K562 (cell line): ENCODE measurements around the gene RACK1. TPM values are rescaled to one million over a fixed set of nuclear protein-coding genes. Genes with fewer than 3 reads are reported as not detected.

Experiments used
- ATF2 ChIP-seq: sonication (generic); formaldehyde crosslinking; IDR thresholded peaks from 2 replicates; pipeline ENCODE4 v1.8.1; 2022; ENCODE audit warnings: missing genetic modification reagents
- CBX8 ChIP-seq: fragments of 200-600 bp; sonication (generic); IDR thresholded peaks from 2 replicates; pipeline ENCODE4 v1.6.1; 2012; ENCODE audit warnings: borderline replicate concordance, mixed run types, low read depth, mild to moderate bottlenecking, moderate library complexity, mixed read lengths, low read length, control low read depth, inconsistent platforms; ENCODE audit not compliant: poor library complexity, severe bottlenecking; ENCODE audit errors: extremely low read depth
- CHD1 ChIP-seq: fragments of 200-600 bp; sonication (generic); IDR thresholded peaks from one replicate; pipeline ENCODE4 v1.6.1; 2012; ENCODE audit warnings: mild to moderate bottlenecking, moderate library complexity, low read length, inconsistent platforms
- FOXA1 ChIP-seq: fragments of 450-650 bp; IDR thresholded peaks from 2 replicates; pipeline ENCODE4 v1.6.1; 2016; ENCODE audit warnings: mild to moderate bottlenecking, borderline replicate concordance
- FOXP1 ChIP-seq: sonication (generic); formaldehyde crosslinking; IDR thresholded peaks from 2 replicates; pipeline ENCODE4 v1.8.0; 2022; ENCODE audit warnings: mild to moderate bottlenecking, missing genetic modification reagents
- HDAC3 ChIP-seq: fragments of 450-650 bp; IDR thresholded peaks from 2 replicates; pipeline ENCODE4 v1.6.1; 2018; ENCODE audit warnings: borderline replicate concordance, mild to moderate bottlenecking, moderate library complexity; ENCODE audit not compliant: partially characterized antibody
- LARP7 ChIP-seq: fragments of 450-650 bp; IDR thresholded peaks from 2 replicates; pipeline ENCODE4 v1.6.1; 2016
- MAFG ChIP-seq: fragments of 450-650 bp; conservative IDR thresholded peaks from 2 replicates; pipeline ENCODE4 v1.6.1; 2016; ENCODE audit warnings: missing genetic modification characterization, missing compliant biosample characterization
- MIER1 ChIP-seq: fragments of 450-650 bp; IDR thresholded peaks from 2 replicates; pipeline ENCODE4 v1.6.1; 2016; ENCODE audit warnings: antibody characterized with exemption, mild to moderate bottlenecking, low read depth
- NCOA1 ChIP-seq: fragments of 450-650 bp; IDR thresholded peaks from 2 replicates; pipeline ENCODE4 v1.6.1; 2016; ENCODE audit warnings: low read depth
- RBM22 ChIP-seq: fragments of 200-400 bp; formaldehyde crosslinking; IDR thresholded peaks from 2 replicates; pipeline ENCODE4 v1.6.1; 2018; ENCODE audit warnings: low read length, low read depth; ENCODE audit not compliant: poor library complexity, severe bottlenecking
- RBM39 ChIP-seq: fragments of 200-400 bp; formaldehyde crosslinking; optimal IDR thresholded peaks from 2 replicates; pipeline ENCODE3; 2018; ENCODE audit warnings: low read depth, low read length
- SIRT6 ChIP-seq: IDR thresholded peaks from one replicate; pipeline ENCODE4 v1.6.1; 2012; ENCODE audit warnings: low read depth, mild to moderate bottlenecking, control low read depth, inconsistent platforms, low read length, moderate library complexity
- WHSC1 ChIP-seq: IDR thresholded peaks from one replicate; pipeline ENCODE4 v1.6.1; 2012; ENCODE audit warnings: low read length, control low read depth, inconsistent platforms
- ZC3H4 ChIP-seq: sonication (generic); formaldehyde crosslinking; IDR thresholded peaks from 2 replicates; pipeline ENCODE4 v1.9.0; 2021; ENCODE audit warnings: missing genetic modification reagents, borderline replicate concordance
- ZNF253 ChIP-seq: fragments of 250-450 bp; sonication (Bioruptor Pico); conservative IDR thresholded peaks from 2 replicates; pipeline ENCODE4 v1.6.1; 2021; ENCODE audit warnings: mild to moderate bottlenecking
- ZNF324 ChIP-seq: fragments of 250-450 bp; sonication (Bioruptor Pico); IDR thresholded peaks from 2 replicates; pipeline ENCODE4 v1.4.0; 2020; ENCODE audit warnings: mild to moderate bottlenecking
- ZNF511 ChIP-seq: sonication (generic); formaldehyde crosslinking; IDR thresholded peaks from 2 replicates; pipeline ENCODE4 v1.8.0; 2022; ENCODE audit warnings: mild to moderate bottlenecking, missing genetic modification reagents
- ZNF57 ChIP-seq: fragments of 450-650 bp; formaldehyde crosslinking; IDR thresholded peaks from 2 replicates; pipeline ENCODE4 v1.4.0; 2020; ENCODE audit warnings: mild to moderate bottlenecking, moderate library complexity
- polyA plus RNA-seq, 8 experiments: library from polyadenylated mRNA; depleted of rRNA in 4 of 8; stranded (reverse) in 5 of 8; unstranded in 3 of 8; fragments of >200 nt; fragmentation: Nextera tagmentation in 2 of 8; fragmentation: Illumina TruSeq in 1 of 8; extraction: Ambion mirVana in 2 of 8; extraction: Trizol in 1 of 8; gene quantifications; 2 replicates each; pipeline versions ENCODE4 v1.2.1 to v1.2.3, GENCODE V29; 2011 to 2014; ENCODE audit warnings: inconsistent platforms in 1 of 8, missing spikeins in 1 of 8
- total RNA-seq, 7 experiments: library from RNA; depleted of rRNA in 6 of 7; stranded (reverse); fragments of >200 nt in 6 of 7; fragmentation: Illumina TruSeq in 2 of 7; extraction: Trizol in 2 of 7; gene quantifications; 2 replicates each; pipeline versions ENCODE4 v1.2.1 to v1.2.3, GENCODE V29; 2011 to 2021; ENCODE audit warnings: low replicate concordance in 1 of 7
- TF ChIP-seq, protein P1 (sequence below): fragments of 450-650 bp; IDR thresholded peaks from 2 replicates; pipeline ENCODE4 v1.6.1; 2017; ENCODE audit warnings: mild to moderate bottlenecking, moderate library complexity
- TF ChIP-seq, protein P2 (sequence below): fragments of 450-650 bp; formaldehyde crosslinking; IDR thresholded peaks from 2 replicates; pipeline ENCODE4 v1.4.0; 2020; ENCODE audit warnings: mild to moderate bottlenecking
- TF ChIP-seq, protein P3 (sequence below): fragments of 200-800 bp; sonication (Bioruptor generic); IDR thresholded peaks from 2 replicates; pipeline ENCODE4 v1.6.1; 2017; ENCODE audit warnings: missing genetic modification characterization, missing compliant biosample characterization
- TF ChIP-seq, protein P4 (sequence below): sonication (generic); formaldehyde crosslinking; IDR thresholded peaks from 2 replicates; pipeline ENCODE4 v1.9.0; 2022; ENCODE audit warnings: mild to moderate bottlenecking, missing genetic modification reagents

The RACK1 gene
- total and polyA plus RNA-seq, 9 of the 15 experiments (the other 6 are each of a cell fraction or from before 2014, with no cell fraction given), result 2,303 to 5,311 (median 3,833) TPM

- TF ChIP-seq ATF2 (CRISPR knock-in tag) (no peak), ZC3H4 (0 out of 2 replicates have a peak, but pooled peaks have one; percentile 72), MAFG (tag) (no peak), ZNF253 (CRISPR knock-in tag) (no peak), CBX8 (no peak), CHD1 (peak; percentile 94), WHSC1 (no peak), HDAC3 (no peak), FOXP1 (CRISPR knock-in tag) (0 out of 2 replicates have a peak, but pooled peaks have one; percentile 29), SIRT6 (no peak), ZNF324 (CRISPR knock-in tag) (no peak), ZNF511 (CRISPR knock-in tag) (no peak), MIER1 (no peak), LARP7 (no peak), ZNF57 (CRISPR knock-in tag) (no peak), RBM22 (peak; percentile 78), RBM39 (peak; percentile 26), FOXA1 (no peak), NCOA1 (no peak)
- TF ChIP-seq, protein P1, sequence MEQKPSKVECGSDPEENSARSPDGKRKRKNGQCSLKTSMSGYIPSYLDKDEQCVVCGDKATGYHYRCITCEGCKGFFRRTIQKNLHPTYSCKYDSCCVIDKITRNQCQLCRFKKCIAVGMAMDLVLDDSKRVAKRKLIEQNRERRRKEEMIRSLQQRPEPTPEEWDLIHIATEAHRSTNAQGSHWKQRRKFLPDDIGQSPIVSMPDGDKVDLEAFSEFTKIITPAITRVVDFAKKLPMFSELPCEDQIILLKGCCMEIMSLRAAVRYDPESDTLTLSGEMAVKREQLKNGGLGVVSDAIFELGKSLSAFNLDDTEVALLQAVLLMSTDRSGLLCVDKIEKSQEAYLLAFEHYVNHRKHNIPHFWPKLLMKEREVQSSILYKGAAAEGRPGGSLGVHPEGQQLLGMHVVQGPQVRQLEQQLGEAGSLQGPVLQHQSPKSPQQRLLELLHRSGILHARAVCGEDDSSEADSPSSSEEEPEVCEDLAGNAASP, result no peak
- TF ChIP-seq, protein P2, sequence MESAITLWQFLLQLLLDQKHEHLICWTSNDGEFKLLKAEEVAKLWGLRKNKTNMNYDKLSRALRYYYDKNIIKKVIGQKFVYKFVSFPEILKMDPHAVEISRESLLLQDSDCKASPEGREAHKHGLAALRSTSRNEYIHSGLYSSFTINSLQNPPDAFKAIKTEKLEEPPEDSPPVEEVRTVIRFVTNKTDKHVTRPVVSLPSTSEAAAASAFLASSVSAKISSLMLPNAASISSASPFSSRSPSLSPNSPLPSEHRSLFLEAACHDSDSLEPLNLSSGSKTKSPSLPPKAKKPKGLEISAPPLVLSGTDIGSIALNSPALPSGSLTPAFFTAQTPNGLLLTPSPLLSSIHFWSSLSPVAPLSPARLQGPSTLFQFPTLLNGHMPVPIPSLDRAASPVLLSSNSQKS, result no peak
- TF ChIP-seq, protein P3, sequence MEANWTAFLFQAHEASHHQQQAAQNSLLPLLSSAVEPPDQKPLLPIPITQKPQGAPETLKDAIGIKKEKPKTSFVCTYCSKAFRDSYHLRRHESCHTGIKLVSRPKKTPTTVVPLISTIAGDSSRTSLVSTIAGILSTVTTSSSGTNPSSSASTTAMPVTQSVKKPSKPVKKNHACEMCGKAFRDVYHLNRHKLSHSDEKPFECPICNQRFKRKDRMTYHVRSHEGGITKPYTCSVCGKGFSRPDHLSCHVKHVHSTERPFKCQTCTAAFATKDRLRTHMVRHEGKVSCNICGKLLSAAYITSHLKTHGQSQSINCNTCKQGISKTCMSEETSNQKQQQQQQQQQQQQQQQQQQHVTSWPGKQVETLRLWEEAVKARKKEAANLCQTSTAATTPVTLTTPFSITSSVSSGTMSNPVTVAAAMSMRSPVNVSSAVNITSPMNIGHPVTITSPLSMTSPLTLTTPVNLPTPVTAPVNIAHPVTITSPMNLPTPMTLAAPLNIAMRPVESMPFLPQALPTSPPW (CRISPR knock-in tag), result no peak
- TF ChIP-seq, protein P4, sequence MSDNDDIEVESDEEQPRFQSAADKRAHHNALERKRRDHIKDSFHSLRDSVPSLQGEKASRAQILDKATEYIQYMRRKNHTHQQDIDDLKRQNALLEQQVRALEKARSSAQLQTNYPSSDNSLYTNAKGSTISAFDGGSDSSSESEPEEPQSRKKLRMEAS (CRISPR knock-in tag), result no peak
These were observed 615 bp downstream of the RACK1 start (continued) for GRCh38 chr5:181243018-181243563.
